NCI-H526 treated with DMSO at 0.1 percent for 48 hours (cell line): ENCODE results near the gene TMEM141.
"Not testable (repeated sequence)": the region's sequence is repeated elsewhere in the genome, so short reads cannot be mapped to it uniquely, and the experiment has no call there.

Experiments used
- DNase-seq: peaks from one replicate; lab custom pipeline; 2025; lab: John Stamatoyannopoulos, UW

The TMEM141 gene

GRCh38 chr9:136833381-136834048, 42.4 kb downstream of the TMEM141 start:
- not testable (repeated sequence) for DNase-seq

- no peak for DNase-seq
Measured at GRCh38 chr9:136835162-136835931, 44.2 kb downstream of the TMEM141 start.

- no peak for DNase-seq
Measured at GRCh38 chr9:136835932-136836904, 45.1 kb downstream of the TMEM141 start.

GRCh38 chr9:136837146-136837855, 46.2 kb downstream of the TMEM141 start:
- no peak for DNase-seq

- DNase-seq = not testable (repeated sequence)
Measured at GRCh38 chr9:136837856-136838277, 46.7 kb downstream of the TMEM141 start.

GRCh38 chr9:136838314-136839228, 47.4 kb downstream of the TMEM141 start:
- no peak for DNase-seq

- DNase-seq = no peak
Measured at GRCh38 chr9:136839229-136840139, 48.3 kb downstream of the TMEM141 start.

GRCh38 chr9:136840140-136840876, 49.2 kb downstream of the TMEM141 start:
- DNase-seq = no peak

GRCh38 chr9:136840877-136841645, 49.9 kb downstream of the TMEM141 start:
- DNase-seq = peak; percentile 29

GRCh38 chr9:136841646-136842379, 50.7 kb downstream of the TMEM141 start:
- DNase-seq = not testable (repeated sequence)

GRCh38 chr9:136842380-136842948, 51.3 kb downstream of the TMEM141 start, which contains the start of gene AJM1:
AJM1 (plus strand) TSS chr9:136842478; CDS start chr9:136844415, 1,937 bp downstream.
- DNase-seq = peak; percentile 9
